ENCODE data around the gene COL27A1.

The COL27A1 gene

DNA sequence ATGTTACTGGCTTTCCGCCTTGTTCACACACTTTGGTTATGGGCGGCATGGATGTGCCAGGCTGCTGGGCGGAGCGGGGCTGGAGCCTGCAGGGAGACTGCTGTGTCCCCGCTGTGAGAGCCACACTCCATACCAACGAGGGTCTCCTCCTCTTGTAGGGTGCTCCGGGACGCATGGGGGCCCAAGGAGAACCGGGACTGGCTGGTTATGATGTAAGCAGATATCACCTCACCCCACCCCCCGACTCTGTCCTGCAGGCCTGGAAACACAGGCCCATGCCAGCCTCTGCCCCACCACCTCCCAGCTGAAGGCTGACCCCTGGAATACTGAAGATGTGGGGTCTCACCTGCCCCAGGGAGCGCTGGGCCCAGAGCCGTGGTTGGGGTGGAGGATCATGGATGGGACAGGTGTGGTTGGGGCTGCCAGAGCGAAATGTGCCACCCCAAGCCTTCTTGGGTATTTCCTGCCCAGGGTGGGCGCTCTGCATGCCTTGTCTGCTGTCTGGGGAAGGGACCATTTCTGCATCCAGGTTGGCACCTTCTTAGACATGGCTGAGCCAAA is 128.3 kb downstream of the COL27A1 start:
- CTCF ChIA-PET, result interaction anchor here (0.7 to 1.1 kb wide), 2 partner anchors 86 to 201 kb away, joined by 3 to 5 read pairs; no protein-coding TSS in a partner anchor
- no peaks in the 10 kb centered on the region for H3K9me3 ChIP-seq (ENCODE audit: control insufficient read depth, insufficient read depth, low read depth, low read length)
- POLR2A ChIA-PET, result no interaction called here
- H3K36me3 ChIP-seq (ENCODE audit: control insufficient read depth in 2 of 2, insufficient read depth in 1 of 2, low read length in 2 of 2), result peaks cover 0 to 5% of the 10 kb centered on the region in 2 experiments; a peak in 1 of 3 replicates
- H3K4me1 ChIP-seq (ENCODE audit: control insufficient read depth, insufficient read depth, low read length), result no peaks in the 10 kb centered on the region
- no peak overlapping the region for H3K4me3 ChIP-seq (ENCODE audit: low read depth, low read length)
- H3K27ac ChIP-seq (ENCODE audit: extremely low read depth, low read depth, low read length), result no peak overlapping the region
- TF ChIP-seq, protein P1, sequence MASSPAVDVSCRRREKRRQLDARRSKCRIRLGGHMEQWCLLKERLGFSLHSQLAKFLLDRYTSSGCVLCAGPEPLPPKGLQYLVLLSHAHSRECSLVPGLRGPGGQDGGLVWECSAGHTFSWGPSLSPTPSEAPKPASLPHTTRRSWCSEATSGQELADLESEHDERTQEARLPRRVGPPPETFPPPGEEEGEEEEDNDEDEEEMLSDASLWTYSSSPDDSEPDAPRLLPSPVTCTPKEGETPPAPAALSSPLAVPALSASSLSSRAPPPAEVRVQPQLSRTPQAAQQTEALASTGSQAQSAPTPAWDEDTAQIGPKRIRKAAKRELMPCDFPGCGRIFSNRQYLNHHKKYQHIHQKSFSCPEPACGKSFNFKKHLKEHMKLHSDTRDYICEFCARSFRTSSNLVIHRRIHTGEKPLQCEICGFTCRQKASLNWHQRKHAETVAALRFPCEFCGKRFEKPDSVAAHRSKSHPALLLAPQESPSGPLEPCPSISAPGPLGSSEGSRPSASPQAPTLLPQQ (tag by site-specific recombination; IDR thresholded peaks at IDR 0.05), result no peak
- TF ChIP-seq ZNF354C (tag by site-specific recombination; IDR thresholded peaks at IDR 0.05; ENCODE audit: borderline replicate concordance, low read depth) (no peak), ZNF548 (tag by site-specific recombination; IDR thresholded peaks at IDR 0.05) (no peak), ZNF423 (tag by site-specific recombination; IDR thresholded peaks at IDR 0.05) (no peak), SP7 (tag by site-specific recombination; IDR thresholded peaks at IDR 0.05) (no peak), ZNF121 (tag by site-specific recombination; IDR thresholded peaks at IDR 0.05) (no peak), SETDB1 (IDR thresholded peaks at IDR 0.05; ENCODE audit: insufficient read length, low read length) (no peak), ZNF311 (tag by site-specific recombination; IDR thresholded peaks at IDR 0.05; ENCODE audit: borderline replicate concordance) (no peak), ZBTB1 (tag by site-specific recombination; IDR thresholded peaks at IDR 0.05) (no peak), GFI1B (tag by site-specific recombination; IDR thresholded peaks at IDR 0.05) (no peak)
- TF ChIP-seq, protein P2, sequence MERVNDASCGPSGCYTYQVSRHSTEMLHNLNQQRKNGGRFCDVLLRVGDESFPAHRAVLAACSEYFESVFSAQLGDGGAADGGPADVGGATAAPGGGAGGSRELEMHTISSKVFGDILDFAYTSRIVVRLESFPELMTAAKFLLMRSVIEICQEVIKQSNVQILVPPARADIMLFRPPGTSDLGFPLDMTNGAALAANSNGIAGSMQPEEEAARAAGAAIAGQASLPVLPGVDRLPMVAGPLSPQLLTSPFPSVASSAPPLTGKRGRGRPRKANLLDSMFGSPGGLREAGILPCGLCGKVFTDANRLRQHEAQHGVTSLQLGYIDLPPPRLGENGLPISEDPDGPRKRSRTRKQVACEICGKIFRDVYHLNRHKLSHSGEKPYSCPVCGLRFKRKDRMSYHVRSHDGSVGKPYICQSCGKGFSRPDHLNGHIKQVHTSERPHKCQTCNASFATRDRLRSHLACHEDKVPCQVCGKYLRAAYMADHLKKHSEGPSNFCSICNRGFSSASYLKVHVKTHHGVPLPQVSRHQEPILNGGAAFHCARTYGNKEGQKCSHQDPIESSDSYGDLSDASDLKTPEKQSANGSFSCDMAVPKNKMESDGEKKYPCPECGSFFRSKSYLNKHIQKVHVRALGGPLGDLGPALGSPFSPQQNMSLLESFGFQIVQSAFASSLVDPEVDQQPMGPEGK (tag by site-specific recombination; IDR thresholded peaks at IDR 0.05), result no peak

DNA sequence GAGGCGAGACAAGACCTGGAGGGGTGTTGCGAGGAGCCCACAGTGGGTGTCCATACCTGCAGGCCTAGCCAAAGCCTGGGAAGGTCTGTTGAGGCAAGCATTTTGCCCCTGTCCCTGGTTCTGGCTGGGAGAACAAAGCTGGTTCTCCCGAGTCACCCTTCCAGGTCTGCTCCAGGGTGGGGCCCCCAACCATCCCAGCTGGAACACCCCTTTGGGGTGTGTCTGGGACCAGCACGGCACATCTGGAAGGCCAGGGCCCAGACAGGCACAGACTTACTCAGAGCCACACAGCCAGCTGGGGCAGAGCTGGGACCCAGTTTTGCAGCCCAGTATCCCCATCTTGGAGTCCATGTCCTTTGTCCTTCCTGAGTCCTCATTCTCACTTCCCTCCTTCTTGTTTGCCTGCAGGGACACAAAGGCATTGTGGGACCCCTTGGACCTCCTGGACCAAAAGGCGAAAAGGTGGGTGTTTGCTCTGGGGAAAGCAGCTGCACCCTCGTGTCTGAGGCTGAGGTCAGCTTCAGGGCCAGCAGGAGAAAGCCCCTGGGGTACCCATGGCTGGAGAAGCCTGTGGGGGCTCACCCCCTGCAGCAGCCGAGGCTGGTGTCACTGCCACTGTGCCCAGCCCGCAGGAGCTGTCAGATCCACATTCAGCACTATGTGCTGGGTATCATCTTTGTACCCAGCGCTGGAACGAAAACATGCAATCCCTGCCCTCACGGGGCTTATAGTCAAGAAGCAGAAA is 129.2 kb downstream of the COL27A1 start:
- no peak overlapping the region for H3K4me3 ChIP-seq (ENCODE audit: low read depth, low read length)
- TF ChIP-seq ZNF48 (tag by site-specific recombination; IDR thresholded peaks at IDR 0.05), result no peak
- TF ChIP-seq, protein P1 (tag by site-specific recombination; IDR thresholded peaks at IDR 0.05), result no peak
- no peak for TF ChIP-seq ZNF791 (tag by site-specific recombination; IDR thresholded peaks at IDR 0.05)
- no peak for TF ChIP-seq ZNF311 (tag by site-specific recombination; IDR thresholded peaks at IDR 0.05; ENCODE audit: borderline replicate concordance)
- TF ChIP-seq ZNF211 (tag by site-specific recombination; IDR thresholded peaks at IDR 0.05; ENCODE audit: low read depth), result no peak
- TF ChIP-seq ZNF266 (tag by site-specific recombination; IDR thresholded peaks at IDR 0.05; ENCODE audit: low read depth), result no peak
- TF ChIP-seq OSR2 (tag by site-specific recombination; IDR thresholded peaks at IDR 0.05), result no peak
- TF ChIP-seq MEIS1 (CRISPR knock-in tag; IDR thresholded peaks at IDR 0.05; ENCODE audit: borderline replicate concordance), result no peak
- TF ChIP-seq SP2 (tag by site-specific recombination; IDR thresholded peaks at IDR 0.05), result no peak
- no peak for TF ChIP-seq RBAK (tag by site-specific recombination; IDR thresholded peaks at IDR 0.05)
- TF ChIP-seq ZNF169 (tag by site-specific recombination; IDR thresholded peaks at IDR 0.05), result no peak
- TF ChIP-seq, protein P3, sequence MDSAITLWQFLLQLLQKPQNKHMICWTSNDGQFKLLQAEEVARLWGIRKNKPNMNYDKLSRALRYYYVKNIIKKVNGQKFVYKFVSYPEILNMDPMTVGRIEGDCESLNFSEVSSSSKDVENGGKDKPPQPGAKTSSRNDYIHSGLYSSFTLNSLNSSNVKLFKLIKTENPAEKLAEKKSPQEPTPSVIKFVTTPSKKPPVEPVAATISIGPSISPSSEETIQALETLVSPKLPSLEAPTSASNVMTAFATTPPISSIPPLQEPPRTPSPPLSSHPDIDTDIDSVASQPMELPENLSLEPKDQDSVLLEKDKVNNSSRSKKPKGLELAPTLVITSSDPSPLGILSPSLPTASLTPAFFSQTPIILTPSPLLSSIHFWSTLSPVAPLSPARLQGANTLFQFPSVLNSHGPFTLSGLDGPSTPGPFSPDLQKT (IDR thresholded peaks at IDR 0.05; ENCODE audit: borderline replicate concordance, low read depth, low read length), result no peak
- no peak for TF ChIP-seq BCL11A (tag by site-specific recombination; IDR thresholded peaks at IDR 0.05; ENCODE audit: low read depth)
- no peak for TF ChIP-seq ZNF335 (tag by site-specific recombination; conservative IDR thresholded peaks at IDR 0.05)
- TF ChIP-seq, protein P4, sequence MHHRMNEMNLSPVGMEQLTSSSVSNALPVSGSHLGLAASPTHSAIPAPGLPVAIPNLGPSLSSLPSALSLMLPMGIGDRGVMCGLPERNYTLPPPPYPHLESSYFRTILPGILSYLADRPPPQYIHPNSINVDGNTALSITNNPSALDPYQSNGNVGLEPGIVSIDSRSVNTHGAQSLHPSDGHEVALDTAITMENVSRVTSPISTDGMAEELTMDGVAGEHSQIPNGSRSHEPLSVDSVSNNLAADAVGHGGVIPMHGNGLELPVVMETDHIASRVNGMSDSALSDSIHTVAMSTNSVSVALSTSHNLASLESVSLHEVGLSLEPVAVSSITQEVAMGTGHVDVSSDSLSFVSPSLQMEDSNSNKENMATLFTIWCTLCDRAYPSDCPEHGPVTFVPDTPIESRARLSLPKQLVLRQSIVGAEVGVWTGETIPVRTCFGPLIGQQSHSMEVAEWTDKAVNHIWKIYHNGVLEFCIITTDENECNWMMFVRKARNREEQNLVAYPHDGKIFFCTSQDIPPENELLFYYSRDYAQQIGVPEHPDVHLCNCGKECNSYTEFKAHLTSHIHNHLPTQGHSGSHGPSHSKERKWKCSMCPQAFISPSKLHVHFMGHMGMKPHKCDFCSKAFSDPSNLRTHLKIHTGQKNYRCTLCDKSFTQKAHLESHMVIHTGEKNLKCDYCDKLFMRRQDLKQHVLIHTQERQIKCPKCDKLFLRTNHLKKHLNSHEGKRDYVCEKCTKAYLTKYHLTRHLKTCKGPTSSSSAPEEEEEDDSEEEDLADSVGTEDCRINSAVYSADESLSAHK (tag by site-specific recombination; IDR thresholded peaks at IDR 0.05), result no peak
- POLR2A ChIA-PET, result no interaction called here
- H3K36me3 ChIP-seq (ENCODE audit: control insufficient read depth in 2 of 2, insufficient read depth in 1 of 2, low read length in 2 of 2), result peaks cover 0 to 5% of the 10 kb centered on the region in 2 experiments; a peak in 1 of 3 replicates
- no peak overlapping the region for H3K27ac ChIP-seq (ENCODE audit: extremely low read depth, low read depth, low read length)
- CTCF ChIA-PET, result interaction anchor here (0.5 to 1.6 kb wide), 3 partner anchors 68 to 1028 kb away, joined by 3 to 5 read pairs (median 3); no protein-coding TSS in a partner anchor
- H3K9me3 ChIP-seq (ENCODE audit: control insufficient read depth, insufficient read depth, low read depth, low read length), result no peaks in the 10 kb centered on the region
- H3K4me1 ChIP-seq (ENCODE audit: control insufficient read depth, insufficient read depth, low read length), result no peaks in the 10 kb centered on the region

Measured in HEK293 (cell line).